GM19395 (cell line): ENCODE measurements around the gene RPL18.
"Not testable (repeated sequence)": the region's sequence is repeated elsewhere in the genome, so short reads cannot be mapped to it uniquely, and the experiment has no call there.

Experiments used
- ATAC-seq: cut with Tn5 transposase; IDR thresholded peaks from one replicate; pipeline ENCODE4 v1.9.1; 2021; ENCODE audit warnings: mild to moderate bottlenecking, moderate library complexity; ENCODE audit not compliant: unreplicated experiment

The RPL18 gene

DNA sequence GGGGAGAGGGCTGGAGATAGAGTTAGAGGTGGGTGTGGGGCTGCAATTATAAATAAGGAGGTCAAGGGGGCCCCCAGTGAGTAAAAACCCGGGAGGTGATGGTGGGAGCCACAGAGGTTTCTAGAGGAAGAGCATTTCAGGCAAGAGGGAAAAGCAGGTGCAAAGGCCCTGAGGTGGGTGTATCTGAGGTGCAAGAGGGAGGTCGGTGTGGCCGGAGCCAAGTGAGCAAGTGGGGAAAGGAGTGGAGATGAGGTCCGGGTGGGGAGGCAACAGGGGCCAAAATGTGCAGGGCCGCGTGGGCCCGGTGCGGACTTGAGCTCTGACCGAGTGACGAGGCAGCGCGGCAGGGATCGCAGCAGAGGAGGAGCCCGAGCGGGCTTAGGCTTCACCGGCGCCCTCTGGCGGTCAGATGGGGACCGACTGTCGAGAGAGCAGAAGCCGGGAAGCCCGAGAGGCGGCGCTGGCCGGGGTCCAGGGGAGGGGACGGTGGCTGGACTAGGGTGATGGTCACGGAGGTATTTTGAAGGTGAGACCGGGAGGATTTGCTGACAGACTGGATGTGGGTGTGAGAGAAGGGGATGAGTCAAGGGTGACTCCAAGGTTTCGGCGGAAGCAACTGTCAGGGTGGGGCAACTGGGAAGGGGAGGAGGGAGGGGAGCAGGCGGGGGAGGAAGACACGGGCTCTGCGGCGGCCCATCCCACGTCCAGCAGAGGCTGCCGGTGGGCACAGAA lies 30.1 kb downstream of the RPL18 start:
- no peak for ATAC-seq

DNA sequence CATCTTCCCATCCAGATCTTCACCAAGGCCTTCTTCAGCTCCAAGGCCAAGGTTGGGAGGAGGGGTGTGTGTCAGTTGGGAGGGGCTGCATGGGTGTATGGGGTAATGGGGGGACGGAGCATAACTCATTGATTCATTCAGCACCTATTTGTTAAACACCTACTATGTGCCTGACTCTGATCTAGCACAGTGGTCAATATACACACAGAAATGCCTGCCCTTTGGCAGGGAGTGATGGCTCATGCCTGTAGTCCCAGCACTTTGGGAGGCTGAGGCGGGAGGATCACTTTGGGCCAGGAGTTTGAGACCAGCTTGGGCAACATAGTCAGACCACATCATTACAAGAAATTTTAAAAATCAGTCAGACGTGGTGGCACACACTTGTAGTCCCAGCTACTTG lies 31.6 kb downstream of the RPL18 start:
- no peak for ATAC-seq

DNA sequence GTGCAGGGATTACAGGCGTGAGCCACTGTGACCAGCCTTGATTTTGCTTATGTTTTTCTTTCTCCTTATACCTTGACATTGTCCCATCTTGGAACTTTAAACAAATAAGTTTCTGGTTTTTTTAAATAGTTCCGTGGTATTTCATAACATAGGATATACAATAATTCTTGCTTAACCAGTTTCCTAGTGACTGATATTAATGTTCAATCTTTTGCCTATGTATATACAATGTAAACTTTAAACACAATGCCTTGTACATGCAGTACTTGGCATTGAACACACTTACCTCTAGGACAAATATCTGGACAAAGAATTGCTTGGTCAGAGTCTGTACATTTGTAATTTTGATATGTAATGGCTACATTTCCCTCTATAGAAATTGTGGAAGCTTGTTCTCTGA lies 36.8 kb downstream of the RPL18 start:
- ATAC-seq = no peak

DNA sequence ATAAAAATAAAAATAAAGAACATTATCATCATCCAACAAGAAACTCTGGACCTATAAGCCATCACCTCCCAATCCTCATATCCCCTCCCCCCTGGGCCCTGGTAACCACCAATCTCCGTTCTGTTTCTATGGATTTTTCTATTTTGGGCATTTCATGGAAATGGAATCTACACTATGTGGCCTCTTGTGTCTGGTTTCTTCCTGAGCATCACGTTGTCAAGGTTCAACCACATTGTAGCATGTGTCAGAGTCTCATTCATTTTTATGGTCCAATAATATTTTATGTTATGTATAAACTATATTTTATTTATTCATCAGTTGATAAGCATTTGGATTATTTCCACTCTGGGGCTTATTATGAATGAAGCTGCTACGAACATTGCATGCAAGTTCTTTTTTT lies 40.1 kb downstream of the RPL18 start:
- no peak for ATAC-seq

DNA sequence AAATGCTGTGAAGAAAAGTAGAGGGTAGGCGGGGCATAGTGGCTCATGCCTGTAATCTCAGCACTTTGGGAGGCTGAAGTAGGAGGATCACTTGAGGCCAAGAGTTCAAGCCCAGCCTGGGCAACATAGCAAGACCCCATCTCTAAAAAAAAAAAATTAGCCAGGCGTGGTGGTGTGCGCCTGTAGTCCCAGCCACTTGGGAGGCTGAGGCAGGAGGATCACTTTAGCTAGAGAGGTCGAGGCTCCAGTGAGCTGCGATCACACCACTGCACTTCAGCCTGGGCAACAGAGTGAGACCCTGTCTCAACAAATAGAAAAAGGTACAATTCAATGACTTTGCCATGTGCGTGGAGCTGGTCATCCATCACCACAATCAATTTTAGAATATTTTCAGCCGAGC lies 41.1 kb downstream of the RPL18 start:
- not testable (repeated sequence) for ATAC-seq

DNA sequence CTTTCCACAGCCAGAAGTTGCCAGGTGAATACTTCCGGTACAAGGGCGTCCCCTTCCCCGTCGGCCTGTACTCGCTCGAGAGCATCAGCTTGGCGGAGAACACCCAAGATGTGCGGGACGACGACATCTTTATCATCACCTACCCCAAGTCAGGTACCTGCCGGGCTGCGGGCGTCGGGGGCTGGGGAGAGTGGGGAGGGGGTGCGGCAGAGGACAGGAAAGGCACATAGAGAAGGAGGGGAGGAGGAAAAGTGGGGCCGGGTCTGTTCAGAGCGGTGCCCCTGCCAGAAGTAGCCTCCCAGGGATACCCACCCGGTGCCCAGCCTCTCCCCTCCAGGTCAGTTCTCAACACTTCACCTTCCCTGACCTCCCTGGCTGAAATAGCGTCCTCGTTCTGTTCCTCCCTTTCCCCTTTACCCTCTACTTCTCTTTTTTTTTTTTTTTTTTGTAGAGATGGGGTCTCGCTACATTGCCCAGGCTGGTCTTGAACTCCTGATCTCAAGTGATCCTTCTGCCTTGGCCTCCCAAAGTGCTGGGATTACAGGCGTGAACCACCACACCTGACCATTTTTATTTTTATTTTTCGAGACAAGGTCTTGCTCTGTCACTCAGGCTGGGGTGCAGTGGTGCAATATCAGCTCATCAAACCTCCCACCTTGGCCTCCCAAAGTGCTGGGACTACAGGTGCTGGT lies 42.9 kb downstream of the RPL18 start:
- ATAC-seq = no peak

DNA sequence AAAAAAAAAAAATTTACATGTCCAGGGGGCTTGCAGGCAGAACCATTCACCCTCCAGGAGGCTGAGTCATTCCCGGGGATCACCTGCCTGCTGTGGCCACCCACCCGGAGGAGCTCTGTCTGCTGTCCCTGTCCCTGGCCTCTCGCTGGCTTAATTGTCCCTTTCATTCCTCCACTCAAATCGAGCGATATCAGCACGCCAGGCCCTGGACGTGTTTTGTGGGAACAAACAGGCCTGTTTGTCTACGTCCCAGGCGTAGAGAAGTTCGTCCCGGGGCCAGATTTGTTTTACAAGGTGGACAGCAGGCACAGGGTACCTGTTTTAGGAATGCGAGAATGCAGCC lies 45.8 kb downstream of the RPL18 start:
- ATAC-seq = no peak

DNA sequence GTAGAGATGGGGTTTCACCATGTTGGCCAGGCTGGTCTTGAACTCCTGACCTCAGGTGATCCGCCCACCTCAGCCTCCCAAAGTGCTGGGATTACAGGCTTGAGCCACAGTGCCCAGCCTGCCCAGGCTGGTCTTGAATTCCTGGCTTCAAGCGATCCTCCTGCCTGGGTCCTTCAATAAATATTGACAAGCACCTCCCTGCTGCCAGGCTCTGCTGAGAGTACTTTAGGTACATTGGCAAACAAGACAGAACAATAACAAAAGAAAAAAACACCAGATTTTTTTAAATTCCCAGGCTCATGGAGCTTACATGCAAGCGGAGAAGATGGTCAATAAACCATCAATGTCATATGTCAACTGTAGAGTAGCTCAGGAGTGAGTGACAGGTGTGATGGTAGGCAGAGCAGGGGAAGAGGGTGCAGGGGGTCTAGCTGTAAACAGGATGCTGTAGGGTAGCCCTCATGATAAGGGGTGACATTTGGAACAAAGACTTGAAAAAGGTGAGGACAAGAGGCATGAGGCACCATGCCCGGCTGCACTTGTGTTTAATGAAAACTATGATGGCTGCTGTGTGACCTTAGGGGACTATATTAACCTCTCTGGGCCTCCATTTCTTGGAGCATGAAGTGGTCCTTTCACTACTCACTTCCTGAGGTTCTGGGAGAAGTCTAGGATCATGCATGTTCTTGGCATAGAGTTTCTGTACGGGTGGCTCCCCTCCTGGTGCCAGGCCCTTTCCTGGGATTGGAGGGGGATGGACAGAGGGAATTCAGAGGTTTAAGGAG lies 47.4 kb downstream of the RPL18 start:
- ATAC-seq = no peak

DNA sequence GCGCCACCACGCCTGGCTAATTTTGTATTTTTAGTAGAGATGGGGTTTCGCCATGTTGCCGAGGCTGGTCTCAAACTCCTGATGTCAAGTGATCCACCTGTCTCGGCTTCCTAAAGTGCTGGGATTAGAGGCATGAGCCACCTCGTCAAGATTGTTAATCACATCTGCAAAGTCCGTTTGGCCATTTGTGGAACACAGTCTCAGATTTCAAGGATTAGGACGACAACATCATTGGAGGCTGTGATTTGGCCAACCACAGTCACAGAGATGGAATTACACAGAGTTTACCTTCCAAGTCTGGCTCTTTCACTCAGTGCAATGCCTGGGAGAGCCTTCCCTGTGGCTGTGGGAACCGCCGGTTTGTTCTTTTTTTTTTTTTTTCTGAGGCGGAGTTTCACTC lies 49.2 kb downstream of the RPL18 start:
- no peak for ATAC-seq

DNA sequence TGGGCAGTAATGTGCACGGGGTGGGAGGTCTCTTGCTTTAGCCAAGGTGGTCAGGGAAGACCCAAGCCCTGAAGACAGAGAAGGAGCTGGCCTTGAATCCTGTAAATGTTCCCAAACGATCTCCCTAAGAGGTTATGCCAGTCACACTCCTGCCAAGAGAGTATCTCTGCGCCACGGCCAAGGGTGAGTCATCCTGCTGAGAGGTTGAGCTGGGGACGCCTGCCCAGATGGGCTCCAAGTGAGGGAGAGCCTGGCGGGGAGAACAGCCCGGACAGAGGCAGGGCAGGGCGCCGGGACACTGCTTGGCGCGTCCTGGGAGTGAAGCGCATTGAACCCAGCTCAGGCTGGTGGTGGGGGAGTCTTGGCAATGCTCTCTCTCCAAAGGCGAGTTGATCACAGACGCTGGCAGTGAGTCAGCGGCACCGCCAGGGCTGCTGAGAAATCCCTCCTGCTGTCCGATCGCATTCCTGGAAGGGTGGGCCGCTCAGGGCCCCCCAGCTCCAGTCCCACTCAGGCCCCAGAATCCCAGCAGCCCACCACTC lies 50.6 kb downstream of the RPL18 start:
- ATAC-seq = no peak
